Fibroblast of pulmonary artery (primary cell): ENCODE measurements around the gene NEK9.

Experiments
- DNase-seq: peaks from one replicate; pipeline ENCODE4 v3.0.0-alpha.2; 2010; ENCODE audit warnings: low read depth
- H3K4me3 ChIP-seq: replicated peaks from 2 replicates; pipeline ENCODE4 v1.5.1; 2011; ENCODE audit warnings: low read depth, mild to moderate bottlenecking, control low read depth, low read length, moderate library complexity
- TF ChIP-seq, protein P1 (sequence below): IDR thresholded peaks from 2 replicates; pipeline ENCODE4 v1.5.1; 2011; ENCODE audit warnings: mild to moderate bottlenecking, control low read depth, low read length, inconsistent platforms; ENCODE audit errors: missing control alignments

Gene NEK9

DNA sequence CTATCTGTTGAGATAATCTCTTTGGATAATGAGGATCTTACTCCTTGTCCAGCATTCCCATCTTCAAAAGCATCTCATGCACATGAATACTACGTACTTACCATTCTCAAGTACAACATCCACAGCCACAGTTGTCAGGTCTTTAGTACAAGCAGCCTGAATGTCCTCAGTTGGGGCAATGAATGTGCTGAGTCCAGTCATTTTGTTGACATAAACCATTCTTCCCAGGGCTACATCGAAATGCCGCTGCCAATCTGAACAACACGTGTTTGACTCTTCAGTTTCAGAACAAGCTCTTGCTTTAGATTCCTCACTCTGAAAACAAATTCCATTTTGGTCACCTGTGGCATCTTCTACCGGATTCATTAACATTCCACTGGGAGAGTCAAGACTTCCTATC lies 80.6 kb downstream of the NEK9 start:
- TF ChIP-seq, protein P1, sequence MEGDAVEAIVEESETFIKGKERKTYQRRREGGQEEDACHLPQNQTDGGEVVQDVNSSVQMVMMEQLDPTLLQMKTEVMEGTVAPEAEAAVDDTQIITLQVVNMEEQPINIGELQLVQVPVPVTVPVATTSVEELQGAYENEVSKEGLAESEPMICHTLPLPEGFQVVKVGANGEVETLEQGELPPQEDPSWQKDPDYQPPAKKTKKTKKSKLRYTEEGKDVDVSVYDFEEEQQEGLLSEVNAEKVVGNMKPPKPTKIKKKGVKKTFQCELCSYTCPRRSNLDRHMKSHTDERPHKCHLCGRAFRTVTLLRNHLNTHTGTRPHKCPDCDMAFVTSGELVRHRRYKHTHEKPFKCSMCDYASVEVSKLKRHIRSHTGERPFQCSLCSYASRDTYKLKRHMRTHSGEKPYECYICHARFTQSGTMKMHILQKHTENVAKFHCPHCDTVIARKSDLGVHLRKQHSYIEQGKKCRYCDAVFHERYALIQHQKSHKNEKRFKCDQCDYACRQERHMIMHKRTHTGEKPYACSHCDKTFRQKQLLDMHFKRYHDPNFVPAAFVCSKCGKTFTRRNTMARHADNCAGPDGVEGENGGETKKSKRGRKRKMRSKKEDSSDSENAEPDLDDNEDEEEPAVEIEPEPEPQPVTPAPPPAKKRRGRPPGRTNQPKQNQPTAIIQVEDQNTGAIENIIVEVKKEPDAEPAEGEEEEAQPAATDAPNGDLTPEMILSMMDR, result no peak
- DNase-seq, result no peak
- H3K4me3 ChIP-seq, result no peak overlapping the region

DNA sequence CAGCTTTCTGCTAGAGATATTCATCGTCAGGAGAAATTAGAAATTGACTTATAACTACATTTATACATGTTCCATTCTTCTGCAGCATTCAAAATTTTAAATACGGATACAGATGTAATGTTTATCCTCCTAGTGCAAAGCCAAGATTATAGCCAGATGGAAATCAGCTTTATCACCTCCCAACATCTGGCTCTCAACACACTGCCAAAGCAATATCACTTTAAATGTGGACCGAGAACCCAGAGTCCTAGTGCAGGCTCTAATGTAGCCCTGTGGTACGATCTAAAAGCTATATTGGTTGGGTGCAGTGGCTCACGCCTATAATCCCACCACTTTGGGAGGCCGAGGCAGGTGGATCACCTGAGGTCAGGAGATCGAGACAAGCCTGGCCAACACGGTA lies 82.1 kb downstream of the NEK9 start:
- no peak overlapping the region for H3K4me3 ChIP-seq
- no peak for DNase-seq
- TF ChIP-seq, protein P1, result no peak

DNA sequence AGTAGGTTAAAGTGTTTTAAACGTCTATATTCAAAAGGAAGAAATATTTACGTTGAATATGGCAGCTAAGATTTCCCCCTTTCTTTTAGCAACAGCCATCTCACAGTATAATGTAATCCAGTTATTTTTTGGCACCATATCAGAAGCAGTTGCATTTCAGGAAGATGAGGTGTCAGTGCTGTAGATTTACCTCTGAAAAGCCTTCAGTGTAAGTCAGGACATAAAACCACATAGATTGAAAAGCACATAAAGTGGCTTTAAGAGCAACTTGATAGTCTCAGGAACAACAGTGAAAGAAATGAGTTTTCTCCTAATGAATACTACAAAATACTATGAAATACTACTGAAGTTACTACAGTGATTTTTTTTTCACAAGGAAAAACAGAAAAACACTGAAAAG lies 82.5 kb downstream of the NEK9 start:
- H3K4me3 ChIP-seq, result no peak overlapping the region
- peak; percentile 58 for DNase-seq

DNA sequence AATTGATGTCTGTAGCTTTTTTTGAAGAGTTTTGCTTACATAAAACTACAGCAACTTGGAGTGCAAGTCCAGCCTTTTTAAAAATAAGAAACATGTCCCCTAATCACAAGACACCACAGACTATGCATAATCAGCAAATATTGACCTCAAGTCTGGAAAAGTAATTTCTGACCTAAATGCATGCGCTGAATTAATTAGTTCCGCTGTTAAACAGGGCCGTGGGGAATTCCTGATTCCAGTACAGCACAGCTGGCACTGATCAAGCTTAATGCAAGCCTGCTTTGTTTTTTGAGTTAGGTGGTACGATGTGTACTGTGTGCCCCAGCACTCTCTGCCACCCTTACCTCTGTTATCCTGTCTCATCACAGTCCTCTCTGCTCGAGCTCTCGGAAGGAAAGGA lies 84.8 kb downstream of the NEK9 start:
- TF ChIP-seq, protein P1, result no peak
- no peak for DNase-seq
- no peak overlapping the region for H3K4me3 ChIP-seq

More for the DNA sequence above, 82.5 kb downstream of the NEK9 start:
- TF ChIP-seq, protein P1, result no peak

DNA sequence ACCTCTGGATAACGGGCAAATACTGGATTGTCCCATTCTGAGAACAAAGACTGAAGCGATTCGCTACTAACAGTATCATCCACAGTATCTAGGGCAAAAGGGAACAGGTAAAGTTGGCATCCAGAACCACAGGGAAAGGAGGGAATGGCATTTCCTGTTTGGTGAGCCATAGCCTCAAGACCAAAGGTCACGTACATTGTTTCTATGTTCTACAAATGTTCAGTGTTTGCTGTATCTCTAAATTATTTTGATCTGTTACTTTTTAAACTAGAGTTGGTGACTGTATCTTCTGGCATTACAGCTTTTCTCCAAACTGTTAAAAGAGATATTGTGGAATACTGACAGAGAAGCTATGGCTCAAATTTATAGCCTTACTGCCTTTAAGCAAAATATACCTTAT lies 85.2 kb downstream of the NEK9 start:
- TF ChIP-seq, protein P1, result no peak
- H3K4me3 ChIP-seq, result no peak overlapping the region
- DNase-seq, result no peak

DNA sequence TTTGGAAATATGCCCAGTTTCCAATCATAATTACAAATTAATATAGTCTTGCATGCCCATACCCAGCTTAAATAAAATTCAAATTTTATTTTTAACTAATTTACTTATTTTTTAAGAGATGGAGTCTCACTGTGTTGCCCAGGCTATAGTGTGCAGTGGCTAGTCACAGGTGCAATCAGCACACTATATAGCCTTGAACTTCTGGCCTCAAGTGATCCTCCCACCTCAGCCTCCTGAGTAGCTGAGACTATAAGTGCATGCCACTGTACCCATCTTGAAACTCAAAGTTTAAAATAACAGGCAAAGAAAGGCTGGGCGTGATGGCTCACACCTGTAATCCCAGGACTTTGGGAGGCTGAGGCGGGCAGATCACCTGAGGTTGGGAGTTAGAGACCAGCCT lies 85.9 kb downstream of the NEK9 start:
- no peak for DNase-seq
- H3K4me3 ChIP-seq, result no peak overlapping the region
- TF ChIP-seq, protein P1, result no peak

DNA sequence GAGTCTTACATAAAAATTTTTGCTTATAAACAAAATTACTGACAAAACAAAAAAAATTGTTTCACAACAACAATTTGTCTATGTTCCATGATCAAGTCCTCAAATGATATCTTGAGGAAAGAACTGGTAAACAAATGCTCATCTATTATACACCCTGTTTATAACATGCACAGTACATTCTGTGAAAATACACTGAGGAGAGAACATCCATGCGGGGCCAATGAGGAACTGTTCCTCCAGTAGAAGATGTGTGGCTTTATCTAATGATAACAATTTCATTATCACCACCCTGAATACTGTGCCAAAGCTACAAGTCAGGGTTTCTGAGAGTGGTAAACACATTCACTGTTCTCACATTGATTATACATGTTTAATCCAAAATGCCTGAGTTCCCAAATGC lies 86.3 kb downstream of the NEK9 start:
- TF ChIP-seq, protein P1, result no peak
- DNase-seq, result no peak
- H3K4me3 ChIP-seq, result no peak overlapping the region
